ENCODE measurements around the gene DCTN4.

GRCh38 chr5:150781706-150782614, 23.1 kb upstream of the DCTN4 start:
- TF ChIP-seq CTCF (IDR thresholded peaks at IDR 0.05) (no peak), POLR2A (IDR thresholded peaks at IDR 0.05) (no peak)

Data from thyroid gland (tissue), 4 donors.